CD4-positive, alpha-beta memory T cell (primary cell): Measurements from ENCODE around the gene DHRS1. TPM values are rescaled to one million over a fixed set of nuclear protein-coding genes. Genes with fewer than 3 reads are reported as not detected.

Source experiments
- polyA plus RNA-seq, 2 donors: library from polyadenylated mRNA; unstranded; fragments of 300-500 nt; fragmentation: Illumina TruSeq; gene quantifications; one replicate each; pipeline ENCODE4 v1.2.3, GENCODE V29; 2021
- total RNA-seq, 2 experiments: library from RNA; stranded (reverse); gene quantifications; one replicate each; pipeline ENCODE4 v1.2.3, GENCODE V29; 2021

DHRS1 gene
- total and polyA plus RNA-seq, 4 experiments from 2014 or later: 31.4 to 38.6 (median 35.3) TPM

Other genes starting within 250 kb of the DHRS1 start
Only the 30 nearest of the 34 such genes appear.
- 10 to 100 TPM; 71.5 to 75.8 TPM for gene DCAF11, start 185.0 kb downstream of the DHRS1 start, total RNA-seq
- 10 to 100 TPM; 75.1 to 93.4 TPM for gene DCAF11, start 185.0 kb downstream of the DHRS1 start, polyA plus RNA-seq
- gene NRL, start 184.8 kb downstream of the DHRS1 start, total RNA-seq: 1 to 10 TPM; 2.9 to 4.5 TPM
- 1 to 10 TPM; 1.4 to 1.6 TPM for gene NRL, start 184.8 kb downstream of the DHRS1 start, polyA plus RNA-seq
- 1 to 10 TPM; 3.2 to 4.2 TPM for gene FITM1, start 169.1 kb downstream of the DHRS1 start, total RNA-seq
- under 1 TPM; 0.69 to 0.81 TPM for gene FITM1, start 169.1 kb downstream of the DHRS1 start, polyA plus RNA-seq
- 100 to 1,000 TPM; 257 to 273 TPM for gene PSME1, start 163.6 kb downstream of the DHRS1 start, total RNA-seq
- gene PSME1, start 163.6 kb downstream of the DHRS1 start, polyA plus RNA-seq: 1,000 to 10,000 TPM in 1 of 2 donors, 100 to 1,000 TPM in 1; 976 to 1,008 TPM
- 10 to 100 TPM; 33.0 to 33.9 TPM for gene EMC9, start 158.2 kb downstream of the DHRS1 start, total RNA-seq
- gene EMC9, start 158.2 kb downstream of the DHRS1 start, polyA plus RNA-seq: 10 to 100 TPM; 11.4 to 13.6 TPM
- 100 to 1,000 TPM; 143 to 150 TPM for gene PSME2, start 153.2 kb downstream of the DHRS1 start, total RNA-seq
- 100 to 1,000 TPM; 511 to 815 TPM for gene PSME2, start 153.2 kb downstream of the DHRS1 start, polyA plus RNA-seq
- 100 to 1,000 TPM; 108 to 113 TPM for gene RNF31, start 152.3 kb downstream of the DHRS1 start, total RNA-seq
- gene RNF31, start 152.3 kb downstream of the DHRS1 start, polyA plus RNA-seq: 10 to 100 TPM; 44.3 to 75.7 TPM
- 100 to 1,000 TPM; 154 to 157 TPM for gene IRF9, start 138.5 kb downstream of the DHRS1 start, total RNA-seq
- 100 to 1,000 TPM in 1 of 2 donors, 10 to 100 TPM in 1; 59.3 to 121 TPM for gene IRF9, start 138.5 kb downstream of the DHRS1 start, polyA plus RNA-seq
- gene REC8, start 127.7 kb downstream of the DHRS1 start, total RNA-seq: 10 to 100 TPM; 27.7 to 30.5 TPM
- 1 to 10 TPM; 2.8 to 9.8 TPM for gene REC8, start 127.7 kb downstream of the DHRS1 start, polyA plus RNA-seq
- gene IPO4, start 111.0 kb downstream of the DHRS1 start, total RNA-seq: 10 to 100 TPM; 22.4 to 30.2 TPM
- gene IPO4, start 111.0 kb downstream of the DHRS1 start, polyA plus RNA-seq: 10 to 100 TPM; 19.8 to 20.2 TPM
- gene TM9SF1, start 104.3 kb downstream of the DHRS1 start, total RNA-seq: 10 to 100 TPM; 24.1 to 26.3 TPM
- 10 to 100 TPM; 38.4 to 40.6 TPM for gene TM9SF1, start 104.3 kb downstream of the DHRS1 start, polyA plus RNA-seq
- 1 to 10 TPM; 1.2 to 1.9 TPM for gene TSSK4, start 94.1 kb downstream of the DHRS1 start, total RNA-seq
- 1 to 10 TPM in 1 of 2 donors, under 1 TPM in 1; 0.47 to 1.3 TPM for gene TSSK4, start 94.1 kb downstream of the DHRS1 start, polyA plus RNA-seq
- 100 to 1,000 TPM in 1 of 2 experiments, 10 to 100 TPM in 1; 99.3 to 101 TPM for gene CHMP4A, start 86.3 kb downstream of the DHRS1 start, total RNA-seq
- gene CHMP4A, start 86.3 kb downstream of the DHRS1 start, polyA plus RNA-seq: 100 to 1,000 TPM; 164 to 194 TPM
- 10 to 100 TPM; 12.5 to 15.3 TPM for gene MDP1, start 83.7 kb downstream of the DHRS1 start, total RNA-seq
- gene MDP1, start 83.7 kb downstream of the DHRS1 start, polyA plus RNA-seq: 10 to 100 TPM; 27.3 to 28.1 TPM
- gene NEDD8, start 67.4 kb downstream of the DHRS1 start, total RNA-seq: 100 to 1,000 TPM; 116 to 127 TPM
- gene NEDD8, start 67.4 kb downstream of the DHRS1 start, polyA plus RNA-seq: 100 to 1,000 TPM; 351 to 425 TPM
- 10 to 100 TPM; 91.0 to 95.8 TPM for gene GMPR2, start 66.9 kb downstream of the DHRS1 start, total RNA-seq
- gene GMPR2, start 66.9 kb downstream of the DHRS1 start, polyA plus RNA-seq: 100 to 1,000 TPM; 103 to 116 TPM
- gene TINF2, start 57.2 kb downstream of the DHRS1 start, total RNA-seq: 100 to 1,000 TPM; 131 to 132 TPM
- gene TINF2, start 57.2 kb downstream of the DHRS1 start, polyA plus RNA-seq: 100 to 1,000 TPM; 151 to 169 TPM
- 10 to 100 TPM; 11.0 to 16.1 TPM for gene TGM1, start 36.6 kb downstream of the DHRS1 start, total RNA-seq
- under 1 TPM; 0.11 to 0.12 TPM for gene TGM1, start 36.6 kb downstream of the DHRS1 start, polyA plus RNA-seq
- gene RABGGTA, start 28.2 kb downstream of the DHRS1 start, total RNA-seq: 10 to 100 TPM; 55.6 to 62.5 TPM
- 10 to 100 TPM; 22.9 to 32.5 TPM for gene RABGGTA, start 28.2 kb downstream of the DHRS1 start, polyA plus RNA-seq
- gene NOP9, start 70 bp upstream of the DHRS1 start, total RNA-seq: 10 to 100 TPM; 23.1 to 28.1 TPM
- 1 to 10 TPM in 1 of 2 donors, under 1 TPM in 1; 0.83 to 1.6 TPM for gene NOP9, start 70 bp upstream of the DHRS1 start, polyA plus RNA-seq
- gene CIDEB, start 8.2 kb upstream of the DHRS1 start, total RNA-seq: 10 to 100 TPM; 22.3 to 26.0 TPM
- gene CIDEB, start 8.2 kb upstream of the DHRS1 start, polyA plus RNA-seq: 10 to 100 TPM; 17.2 to 24.3 TPM
- gene LTB4R2, start 10.4 kb upstream of the DHRS1 start, total RNA-seq: 10 to 100 TPM; 18.0 to 18.8 TPM
- gene LTB4R2, start 10.4 kb upstream of the DHRS1 start, polyA plus RNA-seq: 1 to 10 TPM; 2.3 to 3.2 TPM
- 10 to 100 TPM; 19.5 to 20.0 TPM for gene LTB4R, start 11.7 kb upstream of the DHRS1 start, total RNA-seq
- gene LTB4R, start 11.7 kb upstream of the DHRS1 start, polyA plus RNA-seq: 10 to 100 TPM in 1 of 2 donors, 1 to 10 TPM in 1; 9.6 to 10.6 TPM
- gene ADCY4, start 35.3 kb upstream of the DHRS1 start, total RNA-seq: 1 to 10 TPM; 7.1 to 8.1 TPM
- gene ADCY4, start 35.3 kb upstream of the DHRS1 start, polyA plus RNA-seq: under 1 TPM; 0.48 to 0.62 TPM
- 10 to 100 TPM; 63.0 to 63.5 TPM for gene RIPK3, start 40.2 kb upstream of the DHRS1 start, total RNA-seq
- 10 to 100 TPM in 1 of 2 donors, 1 to 10 TPM in 1; 6.2 to 16.7 TPM for gene RIPK3, start 40.2 kb upstream of the DHRS1 start, polyA plus RNA-seq
- gene NFATC4, start 68.4 kb upstream of the DHRS1 start, total RNA-seq: not detected
- not detected for gene NFATC4, start 68.4 kb upstream of the DHRS1 start, polyA plus RNA-seq
- under 1 TPM in 1 of 2 experiments, not detected in 1; 0.32 TPM for gene NYNRIN, start 99.2 kb upstream of the DHRS1 start, total RNA-seq
- gene NYNRIN, start 99.2 kb upstream of the DHRS1 start, polyA plus RNA-seq: under 1 TPM in 1 of 2 donors, not detected in 1; 0.02 TPM
- 1 to 10 TPM; 3.8 to 6.1 TPM for gene CBLN3, start 129.9 kb upstream of the DHRS1 start, total RNA-seq
- gene CBLN3, start 129.9 kb upstream of the DHRS1 start, polyA plus RNA-seq: under 1 TPM in 1 of 2 donors, not detected in 1; 0.41 TPM
- gene KHNYN, start 130.2 kb upstream of the DHRS1 start, total RNA-seq: 100 to 1,000 TPM; 137 to 142 TPM
- 10 to 100 TPM; 11.6 to 21.4 TPM for gene KHNYN, start 130.2 kb upstream of the DHRS1 start, polyA plus RNA-seq
- 100 to 1,000 TPM; 102 to 109 TPM for gene SDR39U1, start 143.0 kb upstream of the DHRS1 start, total RNA-seq
- gene SDR39U1, start 143.0 kb upstream of the DHRS1 start, polyA plus RNA-seq: 10 to 100 TPM; 43.2 to 56.8 TPM